GM19395 (cell line): ENCODE results near the gene SEMA5A.
A peak's percentile ranks its signal among the peaks of the same experiment; 100 is the strongest.

Source experiments
- ATAC-seq: cut with Tn5 transposase; IDR thresholded peaks from one replicate; pipeline ENCODE4 v1.9.1; 2021; ENCODE audit warnings: mild to moderate bottlenecking, moderate library complexity; ENCODE audit not compliant: unreplicated experiment

Gene SEMA5A

GRCh38 chr5:9551567-9552537, 6.0 kb upstream of the SEMA5A start:
- no peak for ATAC-seq

GRCh38 chr5:9549941-9550340, 4.1 kb upstream of the SEMA5A start:
- ATAC-seq: no peak

DNA sequence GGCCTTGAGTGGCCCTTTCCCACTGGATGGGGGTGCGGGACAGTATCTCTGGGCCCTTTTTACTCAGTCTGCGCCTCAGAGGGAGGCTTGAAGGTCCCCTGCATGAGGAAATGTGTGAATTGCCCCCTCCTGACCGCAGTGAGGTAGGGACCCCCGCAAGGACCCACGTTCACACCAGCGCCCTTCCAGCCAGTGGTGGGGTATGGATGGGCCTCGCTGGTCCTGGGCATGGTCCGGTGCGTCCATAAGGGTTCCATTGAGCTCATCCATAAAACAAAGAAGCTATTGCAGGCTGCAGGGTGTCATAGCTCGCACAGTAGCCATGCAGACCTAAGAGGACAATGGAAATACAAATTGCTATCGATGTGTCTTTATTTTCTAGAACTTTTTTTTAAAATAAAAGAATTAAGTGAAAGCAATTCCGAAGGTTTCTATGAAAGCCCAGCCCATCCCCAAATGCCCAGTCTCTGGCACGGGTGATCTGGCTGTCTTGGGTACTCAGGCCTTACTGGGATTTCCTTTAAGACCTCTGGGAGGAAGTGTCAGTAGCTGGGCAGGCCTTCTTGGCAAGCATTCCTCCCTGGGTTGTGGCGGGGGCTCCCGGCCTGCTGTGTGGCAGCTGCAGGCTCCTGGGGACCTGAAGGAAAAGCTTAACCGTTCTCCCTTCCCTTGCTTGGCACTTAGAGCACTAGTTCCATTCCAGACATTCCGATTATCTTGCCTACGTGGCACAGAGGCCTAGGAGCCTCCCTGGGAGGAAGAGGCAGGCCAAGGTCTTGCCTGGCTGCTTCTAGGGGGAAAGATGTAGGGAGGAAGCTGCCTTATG, 1.5 kb upstream of the SEMA5A start:
- ATAC-seq: no peak

GRCh38 chr5:9545136-9545991, 511 bp downstream of the SEMA5A start:
- ATAC-seq: peak; percentile 17

DNA sequence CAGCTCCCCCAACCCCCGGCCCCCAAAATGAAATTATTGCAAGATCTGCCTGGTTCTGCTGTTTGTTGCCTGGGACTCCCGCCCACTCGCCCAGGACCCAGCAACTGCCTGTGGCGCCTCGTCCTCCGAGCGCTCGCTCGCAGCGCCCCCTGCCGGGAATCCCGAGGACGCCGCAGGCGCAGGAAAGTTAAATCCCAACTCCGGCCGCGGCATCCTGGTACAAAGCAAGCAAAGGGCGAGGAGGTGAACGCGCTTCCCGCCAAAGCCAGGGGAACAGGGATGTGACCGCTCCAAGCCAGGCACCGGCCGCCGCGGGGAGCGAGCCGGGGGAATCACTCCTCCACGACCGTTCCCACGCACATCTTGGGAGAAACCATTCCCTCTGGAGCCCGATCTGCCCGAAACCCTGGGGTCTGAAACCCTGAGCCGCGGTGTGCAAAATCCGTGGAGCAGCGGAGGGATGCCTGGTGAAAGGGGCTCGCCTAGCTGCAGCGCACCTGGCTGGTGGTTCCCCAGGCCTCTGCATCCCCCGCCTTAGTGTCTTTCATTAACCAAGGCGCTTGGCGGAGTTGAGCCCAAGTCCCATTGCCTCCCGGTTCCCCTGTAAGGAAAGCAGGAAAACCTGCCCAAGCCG, 1.3 kb downstream of the SEMA5A start:
- peak; percentile 81 for ATAC-seq

DNA sequence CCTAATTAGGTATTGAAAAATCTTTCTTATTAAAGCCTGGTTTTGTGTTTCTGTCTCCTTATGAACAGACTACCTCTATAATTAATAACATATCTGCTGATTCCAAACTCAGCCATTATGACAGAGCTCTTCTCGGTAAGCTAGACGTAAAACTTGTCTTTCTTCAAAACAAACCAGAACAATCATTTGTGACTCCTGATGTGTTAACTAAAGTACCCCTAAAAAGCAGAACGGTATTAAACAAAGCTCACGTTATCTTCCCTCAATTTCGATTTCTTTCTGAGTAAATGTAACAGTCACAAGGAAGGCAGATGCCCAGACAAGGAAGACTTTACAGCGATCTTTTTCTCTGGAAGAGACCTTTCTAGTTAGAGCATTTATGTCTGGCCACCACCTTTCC, 1.8 kb downstream of the SEMA5A start:
- ATAC-seq: no peak

GRCh38 chr5:9543311-9543920, 2.5 kb downstream of the SEMA5A start:
- ATAC-seq: no peak

GRCh38 chr5:9540791-9541190, 5.1 kb downstream of the SEMA5A start:
- no peak for ATAC-seq

DNA sequence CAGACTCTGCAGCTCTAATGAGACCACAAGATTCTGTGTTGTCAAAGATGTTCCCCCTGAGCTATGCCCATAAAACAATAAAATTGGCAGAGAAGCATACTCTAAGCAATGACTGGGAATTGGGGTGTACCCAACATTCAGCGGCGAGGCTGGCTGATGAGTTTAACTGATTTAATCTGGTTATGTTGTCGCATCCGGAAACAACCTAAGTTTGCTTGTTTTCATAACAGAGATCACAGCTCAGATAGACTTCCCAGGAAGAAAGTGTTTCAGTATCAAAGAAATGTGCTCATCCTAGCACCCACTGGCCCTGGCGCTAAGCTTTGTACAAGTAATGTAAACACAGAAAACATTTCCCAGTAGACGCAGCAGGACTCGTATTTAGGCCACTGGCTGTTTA, 7.4 kb downstream of the SEMA5A start:
- ATAC-seq: no peak

GRCh38 chr5:9537223-9538141, 8.4 kb downstream of the SEMA5A start:
- no peak for ATAC-seq

- ATAC-seq: no peak
These were observed 9.2 kb downstream of the SEMA5A start for GRCh38 chr5:9536717-9537116.

- ATAC-seq: no peak
These were observed 10.9 kb downstream of the SEMA5A start for GRCh38 chr5:9534881-9535517.

DNA sequence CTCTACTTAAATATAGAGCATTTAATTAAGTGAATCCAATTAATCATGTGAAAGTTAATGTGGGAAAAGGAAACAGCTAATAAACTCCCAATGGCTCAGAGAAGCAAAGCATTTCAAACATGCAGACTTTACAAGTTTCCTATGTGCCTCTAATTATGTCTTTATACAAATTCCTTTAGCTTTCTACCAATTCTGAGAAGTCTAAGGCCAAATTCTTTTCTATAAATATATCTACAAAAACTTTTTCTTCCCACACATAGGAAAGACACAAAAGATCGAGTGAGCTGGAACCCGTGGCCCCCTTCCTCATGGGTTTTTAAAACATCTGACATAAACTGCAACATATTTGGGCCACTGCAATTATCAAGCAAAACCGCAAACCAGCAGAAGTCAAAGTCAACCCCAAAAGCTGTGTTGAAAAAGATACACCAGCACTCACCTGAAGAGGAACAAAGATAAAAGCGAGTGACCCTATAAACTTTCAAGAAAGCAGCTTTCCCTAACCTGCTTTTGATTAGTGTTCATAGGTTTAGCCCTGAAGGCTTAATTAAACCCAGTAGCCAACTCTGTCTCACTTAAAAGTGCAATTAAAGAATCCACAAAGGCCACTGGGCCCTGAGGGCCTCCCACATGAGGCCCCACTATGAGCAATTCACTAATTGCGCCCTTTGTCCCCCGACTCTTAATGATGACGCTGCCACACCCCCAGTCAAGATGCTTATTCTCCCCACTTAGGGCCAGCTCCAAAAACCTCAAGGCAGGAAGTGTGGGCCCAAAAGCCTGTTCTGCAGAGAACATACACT, 12.1 kb downstream of the SEMA5A start:
- ATAC-seq: no peak

DNA sequence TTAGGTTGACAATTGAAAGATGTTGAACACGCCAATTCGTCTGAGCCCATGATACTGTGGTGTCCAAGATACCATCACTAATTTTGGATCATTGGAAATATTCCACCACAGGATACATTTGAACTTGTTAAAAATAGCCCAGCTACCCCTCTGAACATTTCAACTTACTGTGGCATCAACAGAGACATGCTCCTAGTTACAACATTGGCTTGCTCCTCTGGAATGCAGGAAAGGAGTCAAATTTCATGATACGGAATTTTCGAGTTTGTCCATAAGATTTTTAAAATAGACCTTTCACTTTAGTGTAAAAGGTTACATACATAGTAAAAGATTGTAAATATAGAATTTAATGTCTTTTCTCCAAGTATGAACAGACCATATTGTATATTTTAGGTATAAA, 12.8 kb downstream of the SEMA5A start:
- ATAC-seq: no peak

- no peak for ATAC-seq
These were observed 16.4 kb downstream of the SEMA5A start for GRCh38 chr5:9529513-9529912.

GRCh38 chr5:9529041-9529480, 16.8 kb downstream of the SEMA5A start:
- no peak for ATAC-seq

- ATAC-seq: no peak
These were observed 20.9 kb downstream of the SEMA5A start for GRCh38 chr5:9524941-9525340.
